GM19043 (cell line): Measurements from ENCODE around the gene PSORS1C1.
"Not testable (repeated sequence)": the region's sequence is repeated elsewhere in the genome, so short reads cannot be mapped to it uniquely, and the experiment has no call there.

ENCODE experiments used
- ATAC-seq: cut with Tn5 transposase; IDR thresholded peaks from one replicate; pipeline ENCODE4 v1.9.1; 2021; ENCODE audit warnings: low read depth; ENCODE audit not compliant: unreplicated experiment

The PSORS1C1 gene

GRCh38 chr6:31114541-31114878 lies at the start of gene PSORS1C1:
PSORS1C1 (plus strand) TSS chr6:31114800; CDS start chr6:31129633, 14,833 bp downstream.
- no peak for ATAC-seq

- ATAC-seq, result no peak
Observed at GRCh38 chr6:31065556-31065955, 49.0 kb upstream of the PSORS1C1 start.

GRCh38 chr6:31067028-31067427 lies 47.6 kb upstream of the PSORS1C1 start:
- ATAC-seq, result not testable (repeated sequence)

GRCh38 chr6:31067891-31068668 lies 46.5 kb upstream of the PSORS1C1 start:
- ATAC-seq, result not testable (repeated sequence)

GRCh38 chr6:31068669-31069340 lies 45.8 kb upstream of the PSORS1C1 start:
- no peak for ATAC-seq

GRCh38 chr6:31070711-31071197 lies 43.8 kb upstream of the PSORS1C1 start:
- ATAC-seq, result no peak

- no peak for ATAC-seq
Observed at GRCh38 chr6:31074401-31074800, 40.2 kb upstream of the PSORS1C1 start.

- no peak for ATAC-seq
Observed at GRCh38 chr6:31075528-31075927, 39.1 kb upstream of the PSORS1C1 start.

GRCh38 chr6:31076611-31077010 lies 38.0 kb upstream of the PSORS1C1 start:
- no peak for ATAC-seq

- no peak for ATAC-seq
Observed at GRCh38 chr6:31079656-31080261, 34.8 kb upstream of the PSORS1C1 start.

- no peak for ATAC-seq
Observed at GRCh38 chr6:31081872-31082271, 32.7 kb upstream of the PSORS1C1 start.

GRCh38 chr6:31083742-31084354 lies 30.8 kb upstream of the PSORS1C1 start:
- ATAC-seq, result no peak

- no peak for ATAC-seq
Observed at GRCh38 chr6:31086788-31087440, 27.7 kb upstream of the PSORS1C1 start.

GRCh38 chr6:31087494-31088089 lies 27.0 kb upstream of the PSORS1C1 start:
- peak; percentile 45 for ATAC-seq

- ATAC-seq, result no peak
Observed at GRCh38 chr6:31090275-31090972, 24.2 kb upstream of the PSORS1C1 start.

- no peak for ATAC-seq
Observed at GRCh38 chr6:31090973-31091364, 23.6 kb upstream of the PSORS1C1 start.

GRCh38 chr6:31091680-31092079 lies 22.9 kb upstream of the PSORS1C1 start:
- no peak for ATAC-seq

- ATAC-seq, result no peak
Observed at GRCh38 chr6:31092238-31092637, 22.4 kb upstream of the PSORS1C1 start.

GRCh38 chr6:31092769-31093505 lies 21.7 kb upstream of the PSORS1C1 start:
- ATAC-seq, result no peak
